ENCODE measurements around the gene LAMB1.

LAMB1 gene

GRCh38 chr7:107996072-107996882 lies 6.7 kb downstream of the LAMB1 start:
- no peak overlapping the region for H3K4me3 Mint-ChIP-seq

GRCh38 chr7:107995184-107996071 lies 7.5 kb downstream of the LAMB1 start:
- no peaks in the 10 kb centered on the region for H3K36me3 Mint-ChIP-seq
- H3K9me3 Mint-ChIP-seq (ENCODE audit: low read depth): no peaks in the 10 kb centered on the region
- H3K27me3 Mint-ChIP-seq: peaks cover 20% of the 10 kb centered on the region
- no peaks in the 10 kb centered on the region for H3K4me1 Mint-ChIP-seq (ENCODE audit: low read depth)
- H3K27ac Mint-ChIP-seq: no peak overlapping the region
- H3K4me3 Mint-ChIP-seq: no peak overlapping the region

More at GRCh38 chr7:107996072-107996882, 6.7 kb downstream of the LAMB1 start:
- peaks cover under 1% of the 10 kb centered on the region for H3K4me1 Mint-ChIP-seq (ENCODE audit: low read depth)
- no peaks in the 10 kb centered on the region for H3K9me3 Mint-ChIP-seq (ENCODE audit: low read depth)
- no peaks in the 10 kb centered on the region for H3K36me3 Mint-ChIP-seq
- peaks cover 24% of the 10 kb centered on the region for H3K27me3 Mint-ChIP-seq
- H3K27ac Mint-ChIP-seq: no peak overlapping the region

- no peaks in the 10 kb centered on the region for H3K9me3 Mint-ChIP-seq (ENCODE audit: low read depth)
- H3K4me3 Mint-ChIP-seq: no peak overlapping the region
- H3K27me3 Mint-ChIP-seq: peaks cover 20% of the 10 kb centered on the region
- no peaks in the 10 kb centered on the region for H3K36me3 Mint-ChIP-seq
- H3K27ac Mint-ChIP-seq: no peak overlapping the region
- H3K4me1 Mint-ChIP-seq (ENCODE audit: low read depth): no peaks in the 10 kb centered on the region
Measured at GRCh38 chr7:107994421-107995030, 8.4 kb downstream of the LAMB1 start.

- Mint-ChIP-seq H3K4me1 (ENCODE audit: low read depth) (no peaks in the 10 kb centered on the region), H3K27me3 (peaks cover 22% of the 10 kb centered on the region), H3K4me3 (no peak overlapping the region), H3K36me3 (no peaks in the 10 kb centered on the region), H3K9me3 (ENCODE audit: low read depth) (no peaks in the 10 kb centered on the region), H3K27ac (no peak overlapping the region)
Measured at GRCh38 chr7:107993891-107994291, 9.1 kb downstream of the LAMB1 start.

GRCh38 chr7:107989618-107990373 lies 13.2 kb downstream of the LAMB1 start:
- no peak overlapping the region for H3K4me3 Mint-ChIP-seq
- H3K27me3 Mint-ChIP-seq: peaks cover 28% of the 10 kb centered on the region
- no peaks in the 10 kb centered on the region for H3K9me3 Mint-ChIP-seq (ENCODE audit: low read depth)
- H3K27ac Mint-ChIP-seq: no peak overlapping the region
- H3K4me1 Mint-ChIP-seq (ENCODE audit: low read depth): no peaks in the 10 kb centered on the region
- H3K36me3 Mint-ChIP-seq: no peaks in the 10 kb centered on the region

- no peaks in the 10 kb centered on the region for H3K36me3 Mint-ChIP-seq
- peaks cover 11% of the 10 kb centered on the region for H3K27me3 Mint-ChIP-seq
- H3K4me1 Mint-ChIP-seq (ENCODE audit: low read depth): no peaks in the 10 kb centered on the region
- H3K9me3 Mint-ChIP-seq (ENCODE audit: low read depth): no peaks in the 10 kb centered on the region
- no peak overlapping the region for H3K27ac Mint-ChIP-seq
- no peak overlapping the region for H3K4me3 Mint-ChIP-seq
Measured at GRCh38 chr7:107982918-107983389, 20.0 kb downstream of the LAMB1 start.

- no peak overlapping the region for H3K27ac Mint-ChIP-seq
- H3K4me1 Mint-ChIP-seq (ENCODE audit: low read depth): no peaks in the 10 kb centered on the region
- no peak overlapping the region for H3K4me3 Mint-ChIP-seq
- H3K9me3 Mint-ChIP-seq (ENCODE audit: low read depth): no peaks in the 10 kb centered on the region
- H3K36me3 Mint-ChIP-seq: no peaks in the 10 kb centered on the region
- H3K27me3 Mint-ChIP-seq: peaks cover 11% of the 10 kb centered on the region
Measured at GRCh38 chr7:107982042-107982840, 20.7 kb downstream of the LAMB1 start.

- no peaks in the 10 kb centered on the region for H3K36me3 Mint-ChIP-seq
- H3K27me3 Mint-ChIP-seq: peaks cover 7% of the 10 kb centered on the region
- no peaks in the 10 kb centered on the region for H3K4me1 Mint-ChIP-seq (ENCODE audit: low read depth)
- H3K4me3 Mint-ChIP-seq: no peak overlapping the region
- H3K9me3 Mint-ChIP-seq (ENCODE audit: low read depth): no peaks in the 10 kb centered on the region
- H3K27ac Mint-ChIP-seq: no peak overlapping the region
Measured at GRCh38 chr7:107981466-107981865, 21.5 kb downstream of the LAMB1 start.

GRCh38 chr7:107980671-107981190 lies 22.2 kb downstream of the LAMB1 start:
- Mint-ChIP-seq H3K27ac (no peak overlapping the region), H3K4me1 (ENCODE audit: low read depth) (no peaks in the 10 kb centered on the region), H3K27me3 (peaks cover 2% of the 10 kb centered on the region), H3K36me3 (no peaks in the 10 kb centered on the region), H3K9me3 (ENCODE audit: low read depth) (no peaks in the 10 kb centered on the region), H3K4me3 (no peak overlapping the region)

GRCh38 chr7:107980171-107980570 lies 22.8 kb downstream of the LAMB1 start:
- no peaks in the 10 kb centered on the region for H3K9me3 Mint-ChIP-seq (ENCODE audit: low read depth)
- H3K27ac Mint-ChIP-seq: no peak overlapping the region
- no peak overlapping the region for H3K4me3 Mint-ChIP-seq
- no peaks in the 10 kb centered on the region for H3K4me1 Mint-ChIP-seq (ENCODE audit: low read depth)
- no peaks in the 10 kb centered on the region for H3K36me3 Mint-ChIP-seq
- H3K27me3 Mint-ChIP-seq: peaks cover 3% of the 10 kb centered on the region

GRCh38 chr7:107978815-107979408 lies 24.0 kb downstream of the LAMB1 start:
- Mint-ChIP-seq H3K27me3 (peaks cover 3% of the 10 kb centered on the region), H3K9me3 (ENCODE audit: low read depth) (no peaks in the 10 kb centered on the region), H3K36me3 (no peaks in the 10 kb centered on the region), H3K4me3 (no peak overlapping the region), H3K27ac (no peak overlapping the region), H3K4me1 (ENCODE audit: low read depth) (no peaks in the 10 kb centered on the region)

GRCh38 chr7:107977048-107977447 lies 25.9 kb downstream of the LAMB1 start:
- Mint-ChIP-seq H3K27ac (no peak overlapping the region), H3K4me3 (no peak overlapping the region), H3K9me3 (ENCODE audit: low read depth) (no peaks in the 10 kb centered on the region), H3K36me3 (no peaks in the 10 kb centered on the region), H3K4me1 (ENCODE audit: low read depth) (no peaks in the 10 kb centered on the region), H3K27me3 (peaks cover 3% of the 10 kb centered on the region)

- H3K4me1 Mint-ChIP-seq (ENCODE audit: low read depth): no peaks in the 10 kb centered on the region
- H3K36me3 Mint-ChIP-seq: no peaks in the 10 kb centered on the region
- H3K27me3 Mint-ChIP-seq: peaks cover 3% of the 10 kb centered on the region
- no peak overlapping the region for H3K27ac Mint-ChIP-seq
- H3K9me3 Mint-ChIP-seq (ENCODE audit: low read depth): no peaks in the 10 kb centered on the region
- H3K4me3 Mint-ChIP-seq: no peak overlapping the region
Measured at GRCh38 chr7:107976620-107977019, 26.3 kb downstream of the LAMB1 start.

Data from activated naive CD8-positive, alpha-beta T cell (primary cell).